Activated naive CD4-positive, alpha-beta T cell treated with anti-CD3 and anti-CD28 coated beads, Interleukin-2, amount 50 U/mL, for 16 hours (primary cell): Measurements from ENCODE around the gene HOOK2.
"Not testable (repeated sequence)": the region's sequence is repeated elsewhere in the genome, so short reads cannot be mapped to it uniquely, and the experiment has no call there.

Experiments used
- DNase-seq: peaks from one replicate; pipeline ENCODE4 v3.0.0-alpha.2; 2020

HOOK2 gene

GRCh38 chr19:12774588-12775555 is at the start of gene HOOK2:
TSS of gene HOOK2 (minus strand) at chr19:12775552. CDS start at chr19:12775449, 103 bp downstream.
- peak; percentile 40 for DNase-seq

- DNase-seq, result no peak
These were observed 46.4 kb upstream of the HOOK2 start for GRCh38 chr19:12821761-12822160.

GRCh38 chr19:12817810-12818209 is 42.5 kb upstream of the HOOK2 start:
- DNase-seq, result not testable (repeated sequence)

DNA sequence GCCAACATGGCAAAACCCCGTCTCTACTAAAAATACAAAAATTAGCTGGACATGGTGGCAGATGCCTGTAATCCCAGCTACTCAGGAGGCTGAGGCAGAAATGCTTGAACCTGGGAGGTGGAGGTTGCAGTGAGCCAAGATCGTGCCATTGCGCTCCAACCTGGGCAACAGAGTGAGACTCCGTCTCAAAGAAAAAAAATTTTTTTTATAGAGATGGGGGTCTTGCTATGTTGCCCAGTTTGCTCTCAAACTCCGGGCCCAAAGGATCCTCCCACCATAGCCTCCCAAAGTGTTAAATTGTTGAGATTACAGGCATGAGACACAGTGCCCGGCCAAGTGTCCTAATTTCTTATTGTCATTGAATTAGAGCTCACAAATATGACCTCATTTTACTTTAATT is 41.8 kb upstream of the HOOK2 start:
- not testable (repeated sequence) for DNase-seq

DNA sequence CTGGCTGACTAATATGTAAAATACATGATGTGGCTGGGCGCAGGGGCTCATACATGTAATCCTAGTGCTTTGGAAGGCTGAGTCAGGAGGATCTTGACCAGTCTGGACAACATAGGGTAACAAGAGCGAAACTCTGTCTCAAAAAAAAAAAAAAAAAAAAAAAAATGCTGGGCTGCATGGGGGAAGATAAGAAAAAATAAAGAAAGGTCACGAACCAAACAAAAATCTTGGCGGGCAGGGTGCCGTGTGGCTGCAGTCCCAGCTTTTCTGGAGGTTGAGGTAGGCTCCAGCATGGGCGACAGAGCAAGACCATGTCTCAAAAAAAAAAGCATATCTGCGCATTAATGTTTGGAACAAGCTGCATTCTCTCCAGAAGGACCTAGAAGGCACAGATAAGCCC is 39.7 kb upstream of the HOOK2 start:
- DNase-seq, result no peak

DNA sequence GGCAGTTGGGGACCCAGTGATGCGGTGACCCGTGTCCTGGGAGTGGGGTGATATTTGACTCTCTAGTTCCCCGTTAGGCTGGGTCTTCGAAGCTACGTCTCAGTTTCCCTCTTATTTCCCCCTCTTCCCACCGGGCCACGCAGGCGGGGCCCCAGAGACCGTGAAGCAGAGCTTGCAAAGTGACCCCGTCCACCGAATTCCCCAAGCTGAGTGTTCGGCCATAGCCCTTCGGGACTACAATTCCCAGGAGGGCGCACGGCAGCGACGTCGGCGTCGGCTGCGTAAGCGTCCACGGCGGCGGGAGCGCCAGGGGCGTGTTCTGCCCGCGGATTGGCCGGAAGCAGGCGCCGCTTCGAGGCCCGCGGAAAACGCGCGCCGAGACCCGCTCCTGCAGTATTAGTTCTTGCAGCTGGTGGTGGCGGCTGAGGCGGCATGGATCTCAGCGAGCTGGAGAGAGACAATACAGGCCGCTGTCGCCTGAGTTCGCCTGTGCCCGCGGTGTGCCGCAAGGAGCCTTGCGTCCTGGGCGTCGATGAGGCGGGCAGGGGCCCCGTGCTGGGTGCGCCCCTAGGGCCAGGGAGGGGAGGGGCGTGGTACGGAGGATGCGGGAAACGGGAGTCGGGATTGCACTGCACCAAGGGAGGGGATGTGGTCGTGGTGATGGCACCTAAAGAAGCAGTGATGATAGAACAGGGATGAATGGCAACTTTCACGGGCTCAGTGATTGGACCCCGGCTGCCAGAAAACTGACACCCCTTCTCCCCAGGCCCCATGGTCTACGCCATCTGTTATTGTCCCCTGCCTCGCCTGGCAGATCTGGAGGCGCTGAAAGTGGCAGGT is 31.1 kb upstream of the HOOK2 start, which contains the start of gene RNASEH2A:
Gene RNASEH2A (plus strand): TSS at position 343 of the 840 bp plus-strand sequence. CDS start 90 bp downstream, at position 433.
- peak; percentile 90 for DNase-seq

- DNase-seq, result no peak
These were observed 28.7 kb upstream of the HOOK2 start for GRCh38 chr19:12804051-12804450.

DNA sequence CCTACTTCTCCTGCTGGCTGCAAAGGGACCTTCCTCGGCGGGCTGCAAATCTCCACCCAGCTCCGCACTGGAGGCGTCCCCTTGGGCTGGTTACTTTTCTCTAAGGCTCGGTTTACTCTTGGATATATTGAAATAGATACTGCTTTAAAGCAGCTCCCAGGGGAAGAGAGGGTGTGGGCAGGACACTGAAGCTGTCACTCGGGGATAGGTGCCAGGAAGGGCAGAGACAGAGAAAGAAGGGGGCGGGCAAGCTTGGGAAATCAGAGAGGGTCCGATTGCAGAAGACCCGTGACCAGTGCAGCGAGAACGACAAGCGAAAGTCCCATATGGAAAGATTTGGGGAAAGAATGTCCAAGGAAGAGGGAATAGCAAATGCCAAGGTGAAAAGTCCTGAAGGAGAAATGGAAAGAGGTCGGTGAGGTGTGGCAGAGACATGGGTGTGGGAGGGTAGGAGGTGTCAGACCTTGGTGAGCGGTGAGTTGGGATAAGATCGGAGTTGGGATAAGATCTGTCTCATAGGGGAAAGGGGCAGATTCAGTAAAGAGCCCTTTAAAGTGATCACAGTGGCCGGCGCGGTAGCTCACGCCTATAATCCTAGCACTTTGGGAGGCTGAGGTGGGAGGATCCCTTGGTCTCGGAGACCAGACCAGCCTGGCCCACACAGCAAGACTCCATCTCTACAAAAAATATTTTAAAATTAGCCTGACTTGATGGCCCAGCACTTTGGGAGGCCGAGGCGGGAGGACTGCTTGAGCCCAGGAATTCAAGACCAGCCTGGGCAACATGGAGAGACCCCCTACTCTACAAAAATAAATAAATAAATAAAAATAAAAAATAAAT is 27.1 kb upstream of the HOOK2 start:
- DNase-seq, result no peak

- DNase-seq, result peak; percentile 80
These were observed 26.3 kb upstream of the HOOK2 start, which contains the start of the genes PRDX2 and THSD8 for GRCh38 chr19:12801466-12802266. TSS of gene PRDX2 (minus strand) at chr19:12801800. CDS start at chr19:12801261, 539 bp downstream. TSS of gene THSD8 (plus strand) at chr19:12802069. CDS start at chr19:12802072, 3 bp downstream.

- peak; percentile 37 for DNase-seq
These were observed 25.6 kb upstream of the HOOK2 start for GRCh38 chr19:12800923-12801465.

DNA sequence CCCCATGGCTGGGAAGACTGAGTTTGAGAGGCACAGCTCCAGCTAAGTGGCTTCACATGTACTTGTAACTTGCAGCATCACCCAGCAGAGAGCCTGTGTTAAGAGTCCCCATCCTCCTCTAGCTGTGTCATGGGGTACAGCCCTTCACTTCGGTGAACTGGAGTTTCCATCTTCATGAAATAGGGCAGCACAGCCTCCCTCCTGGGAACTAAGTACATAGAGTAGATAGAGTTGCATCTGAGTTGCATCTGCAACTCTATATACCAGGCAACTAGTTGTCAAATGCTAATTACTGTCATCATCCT is 25.1 kb upstream of the HOOK2 start:
- DNase-seq, result no peak

- no peak for DNase-seq
These were observed 24.6 kb upstream of the HOOK2 start for GRCh38 chr19:12799742-12800465.

GRCh38 chr19:12797607-12798006 is 22.3 kb upstream of the HOOK2 start:
- DNase-seq, result not testable (repeated sequence)

GRCh38 chr19:12797141-12797587 is 21.8 kb upstream of the HOOK2 start:
- no peak for DNase-seq

- DNase-seq, result peak; percentile 73
These were observed 21.1 kb upstream of the HOOK2 start for GRCh38 chr19:12796146-12797071.

DNA sequence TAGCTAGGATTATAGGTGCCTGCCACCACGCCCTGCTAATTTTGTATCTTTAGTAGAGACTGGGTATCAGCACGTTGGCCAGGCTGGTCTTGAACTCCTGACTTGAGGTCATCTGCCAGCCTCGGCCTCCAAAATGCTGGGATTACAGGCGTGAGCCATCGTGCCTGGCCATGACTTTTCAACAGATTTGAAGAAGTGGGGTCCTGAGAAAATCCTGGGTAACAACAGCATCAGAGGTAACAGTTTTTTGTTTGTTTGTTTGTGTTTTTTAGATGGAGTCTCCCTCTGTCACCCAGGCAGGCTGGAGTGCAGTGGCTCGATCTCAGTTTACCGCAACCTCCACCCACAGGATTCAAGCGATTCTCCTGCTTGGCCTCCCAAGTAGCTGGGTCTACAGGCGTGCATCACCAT is 19.6 kb upstream of the HOOK2 start:
- DNase-seq, result no peak

DNA sequence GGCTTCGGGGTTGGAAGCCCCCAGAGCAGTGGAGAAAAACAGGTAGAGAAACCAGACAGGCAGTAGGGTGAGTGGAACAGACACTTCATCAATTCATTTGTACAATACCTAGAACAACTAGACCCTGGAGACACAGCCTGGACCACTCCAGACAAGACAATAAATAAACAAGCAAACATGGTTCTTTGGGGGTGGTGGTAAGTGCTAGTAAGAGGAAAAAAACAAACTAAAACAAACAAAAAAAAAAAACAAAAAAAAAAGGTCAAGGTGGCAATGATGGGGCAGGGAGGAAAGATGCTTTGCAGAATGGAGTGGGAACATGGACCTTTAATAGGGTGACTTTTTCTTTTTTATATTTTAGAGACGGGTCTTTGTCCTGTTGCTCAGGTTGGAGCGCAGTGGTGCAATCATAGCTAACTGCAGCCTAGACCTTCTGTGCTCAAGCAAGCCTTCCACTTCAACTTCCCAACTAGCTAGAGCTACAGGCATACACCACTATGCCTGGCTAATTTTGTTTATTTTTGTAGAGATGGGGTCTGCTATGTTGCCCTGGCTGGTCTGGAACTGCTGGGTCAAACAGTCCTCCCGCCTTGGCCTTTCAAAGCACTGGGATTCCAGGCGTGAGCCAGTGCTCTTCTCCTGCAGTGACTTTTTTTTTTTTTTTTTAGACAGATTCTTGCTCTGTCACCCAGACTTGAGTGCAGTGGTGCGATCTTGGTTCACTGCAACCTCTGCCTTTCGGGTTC is 19.0 kb upstream of the HOOK2 start:
- DNase-seq, result no peak
